ENCODE measurements around the gene RBBP5. TPM values are rescaled to one million over a fixed set of nuclear protein-coding genes. Genes with fewer than 3 reads are reported as not detected.

The RBBP5 gene
- total RNA-seq, 2 donors from 2014 or later: 10.0 to 11.0 TPM

DNA sequence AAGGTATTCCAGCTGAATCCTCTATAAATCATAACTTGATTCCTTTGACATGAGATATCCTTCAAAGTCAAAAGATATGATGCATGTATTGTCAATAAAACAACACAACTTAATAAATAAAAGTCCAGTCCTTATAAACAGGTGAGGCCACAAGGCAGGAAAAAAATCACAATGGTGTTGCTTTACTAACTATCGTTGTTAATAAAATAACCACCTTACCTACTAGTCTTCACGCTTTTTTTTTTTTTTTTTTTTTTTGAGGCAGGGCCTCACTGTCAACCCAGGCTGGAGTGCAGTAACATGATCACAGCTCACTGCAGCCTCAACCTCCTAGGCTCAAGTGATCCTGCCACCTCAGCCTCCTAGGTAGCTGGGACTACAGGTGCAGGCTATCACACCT lies 37.4 kb downstream of the RBBP5 start, which contains the start of gene TMEM81:
TMEM81 (minus strand) TSS at position 101 of the 400 bp plus-strand sequence. CDS start 140 bp downstream, outside the sequence.
- intact Hi-C loops (cut with DNase I): no loop called here
- DNase-seq (no peak), ATAC-seq (no peak)

- ATAC-seq: no peak
- DNase-seq: no peak
- intact Hi-C loops (cut with DNase I): no loop called here
Observed at GRCh38 chr1:205082431-205082830, 39.3 kb downstream of the RBBP5 start.

GRCh38 chr1:205077934-205078311 lies 43.9 kb downstream of the RBBP5 start:
- peak; percentile 44 to 58 for ATAC-seq

DNA sequence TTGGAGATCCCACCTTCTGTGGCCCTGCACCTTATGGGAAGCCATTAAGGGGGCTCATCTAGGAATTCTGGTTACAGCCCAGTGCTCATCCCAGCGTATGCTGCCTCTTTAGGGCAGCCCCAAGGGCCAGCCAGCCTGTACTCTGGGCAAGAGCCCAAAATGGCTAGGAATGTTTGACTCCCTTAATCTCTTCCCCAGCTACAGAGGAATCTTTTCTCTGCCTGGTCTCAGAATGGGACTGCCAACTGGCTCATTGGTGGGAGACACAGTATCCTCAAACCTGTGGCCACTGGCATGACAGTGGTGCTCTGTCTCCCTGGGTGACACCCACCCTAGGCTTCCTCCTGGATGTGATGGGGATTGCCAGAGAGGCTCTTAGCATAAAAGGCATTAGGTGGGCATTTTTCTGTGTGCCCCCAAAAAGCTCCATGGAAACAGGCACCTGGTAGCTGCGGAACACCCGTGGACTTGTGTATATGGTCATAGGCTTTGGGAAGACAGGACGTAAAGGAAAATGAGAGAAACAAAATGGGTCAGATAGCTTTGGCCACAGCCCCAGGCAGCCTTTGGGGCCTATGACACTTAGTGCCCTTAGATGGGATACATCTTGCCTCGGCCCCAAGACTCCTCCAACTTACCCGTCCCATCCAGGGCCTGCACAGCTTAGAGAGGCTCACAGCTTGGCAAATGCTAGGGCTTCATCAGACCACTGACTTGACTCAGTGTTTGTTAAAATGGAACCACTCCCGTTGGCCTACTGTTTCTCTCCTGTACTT lies 44.4 kb downstream of the RBBP5 start:
- ATAC-seq (peak; percentile 66 to 88), DNase-seq (no peak)
- intact Hi-C loops (cut with DNase I): no loop called here

More at GRCh38 chr1:205077934-205078311, 43.9 kb downstream of the RBBP5 start:
- DNase-seq: no peak
- intact Hi-C loops (cut with DNase I): no loop called here

DNA sequence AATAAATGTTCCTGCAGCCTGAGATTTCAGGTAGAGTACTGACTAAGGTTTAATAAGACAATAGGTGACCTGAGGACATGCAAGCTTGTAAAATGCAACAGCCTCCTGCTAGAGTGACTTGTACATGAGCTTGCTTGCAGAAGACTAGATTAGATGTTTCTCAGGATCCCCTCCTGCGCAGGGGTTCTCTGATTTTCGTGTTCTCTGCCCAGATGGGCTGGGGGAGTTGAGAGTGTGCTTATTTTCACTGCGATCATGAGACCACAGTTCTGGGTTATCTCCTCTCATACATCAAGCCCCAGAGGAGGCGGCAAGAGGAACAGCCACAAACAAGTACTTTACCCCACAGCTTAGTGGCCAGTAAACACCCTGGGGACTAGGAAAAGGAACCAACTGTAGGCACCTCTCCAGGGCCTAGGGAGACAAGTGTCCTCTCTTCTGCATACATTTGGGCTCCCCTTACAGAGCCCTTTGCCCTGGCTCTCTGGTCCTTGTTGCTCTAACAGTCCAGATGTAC lies 45.5 kb downstream of the RBBP5 start:
- intact Hi-C loops (cut with DNase I): no loop called here
- ATAC-seq: no peak
- no peak for DNase-seq

GRCh38 chr1:205075642-205076155 lies 46.1 kb downstream of the RBBP5 start:
- ATAC-seq (no peak), DNase-seq (no peak)
- intact Hi-C loops (cut with DNase I): no loop called here

DNA sequence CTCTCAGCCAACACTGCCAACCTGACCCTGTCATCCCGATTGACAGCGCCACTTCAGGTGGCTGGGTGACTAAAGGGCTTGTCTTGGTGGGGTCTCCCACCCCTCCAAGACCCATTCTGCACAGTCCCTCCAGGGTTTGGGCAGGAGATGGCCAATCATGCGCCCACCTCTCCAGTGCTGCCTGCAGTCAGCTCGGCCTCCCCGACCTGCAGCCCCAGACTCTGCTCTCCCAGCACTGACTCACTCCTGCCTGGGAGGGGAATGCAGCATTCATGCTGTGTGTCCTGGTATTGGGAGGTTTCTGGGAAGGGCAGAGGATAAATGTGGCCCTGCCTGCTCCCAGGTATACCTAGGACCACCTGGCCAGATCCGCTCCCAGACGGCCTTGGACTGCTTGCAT lies 47.3 kb downstream of the RBBP5 start:
- ATAC-seq: no peak
- intact Hi-C loops (cut with DNase I): no loop called here
- no peak for DNase-seq

DNA sequence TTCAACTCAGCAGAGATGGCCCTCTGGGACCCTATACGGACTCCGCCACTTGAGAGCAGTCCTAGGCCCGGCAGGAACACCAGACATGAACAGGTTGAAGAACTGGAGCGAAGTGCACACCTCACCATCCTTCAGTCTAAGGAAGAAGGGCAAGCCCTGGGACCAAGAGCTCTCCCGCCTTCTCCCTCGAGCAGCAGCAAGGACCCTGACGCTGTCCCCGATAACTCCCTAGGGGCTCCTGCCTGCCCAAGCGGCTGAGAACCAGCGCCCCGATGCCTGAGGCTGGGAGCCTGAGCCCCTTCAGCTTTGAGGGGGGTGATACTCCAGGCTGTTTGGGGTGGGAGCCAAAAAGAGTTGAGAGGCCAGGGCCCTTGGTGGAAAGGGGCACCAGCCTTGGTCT lies 47.7 kb downstream of the RBBP5 start:
- no peak for ATAC-seq
- intact Hi-C loops (cut with DNase I): no loop called here
- DNase-seq: no peak

- ATAC-seq: no peak
- no peak for DNase-seq
Observed at GRCh38 chr1:205073511-205073910, 48.3 kb downstream of the RBBP5 start.

GRCh38 chr1:205072881-205073280 lies 48.9 kb downstream of the RBBP5 start:
- no peak for ATAC-seq
- intact Hi-C loops (cut with DNase I): no loop called here
- DNase-seq: no peak

More at GRCh38 chr1:205073511-205073910, 48.3 kb downstream of the RBBP5 start:
- intact Hi-C loops (cut with DNase I): no loop called here

DNA sequence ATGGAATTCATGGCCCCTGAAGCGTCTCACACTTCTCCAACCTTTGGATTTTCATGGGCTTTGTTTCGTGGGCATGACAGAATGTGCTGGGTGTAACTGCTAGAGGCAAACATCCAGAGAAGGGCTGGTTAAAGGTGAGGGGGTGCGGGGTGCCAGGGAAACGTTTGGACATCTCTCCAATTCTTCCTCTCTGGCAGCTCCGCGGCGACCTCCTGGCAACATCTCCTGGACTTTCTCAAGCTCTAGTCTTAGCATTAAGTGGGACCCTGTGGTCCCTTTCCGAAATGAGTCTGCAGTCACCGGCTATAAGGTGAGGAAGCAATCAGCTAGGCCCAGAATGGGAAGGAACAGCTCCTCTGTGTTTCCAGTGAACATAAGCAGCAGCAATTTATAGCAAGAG lies 49.5 kb downstream of the RBBP5 start:
- intact Hi-C loops (cut with DNase I): no loop called here

DNA sequence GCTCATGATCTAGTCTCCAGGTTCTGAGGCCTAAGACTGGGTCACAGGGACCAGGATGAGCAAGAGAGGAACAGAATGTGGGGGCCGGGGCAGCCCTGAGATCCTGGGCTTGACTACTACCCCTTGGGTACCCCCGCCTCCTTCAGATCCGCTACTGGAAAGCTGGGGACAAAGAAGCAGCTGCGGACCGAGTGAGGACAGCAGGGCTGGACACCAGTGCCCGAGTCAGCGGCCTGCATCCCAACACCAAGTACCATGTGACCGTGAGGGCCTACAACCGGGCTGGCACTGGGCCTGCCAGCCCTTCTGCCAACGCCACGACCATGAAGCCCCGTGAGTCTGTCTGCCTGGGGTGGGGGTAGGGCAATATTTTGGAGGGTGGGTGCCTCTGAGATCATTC lies 50.0 kb downstream of the RBBP5 start:
- no peak for ATAC-seq
- DNase-seq: no peak
- intact Hi-C loops (cut with DNase I): no loop called here

More for the DNA sequence above, 49.5 kb downstream of the RBBP5 start:
- ATAC-seq (no peak), DNase-seq (no peak)

DNA sequence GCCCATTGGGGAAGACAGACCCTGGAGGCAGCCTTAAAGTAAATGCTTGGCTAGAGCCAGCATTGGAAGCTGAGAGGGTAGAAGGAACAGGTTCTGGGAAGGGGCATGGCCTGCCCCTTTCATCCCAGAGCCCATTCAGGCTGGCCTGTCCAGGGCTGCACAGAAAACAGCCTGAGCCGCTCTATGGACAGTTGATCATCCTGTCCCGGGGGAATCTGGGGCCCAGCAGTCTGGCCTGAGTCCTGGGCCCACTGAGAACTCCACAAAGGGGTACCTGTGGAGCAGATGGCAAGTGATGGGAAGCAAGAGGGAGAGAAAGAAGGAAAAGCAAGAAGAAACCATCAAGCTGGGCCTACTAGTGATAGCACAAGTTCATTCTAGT lies 50.8 kb downstream of the RBBP5 start:
- no peak for DNase-seq
- no peak for ATAC-seq
- intact Hi-C loops (cut with DNase I): no loop called here

DNA sequence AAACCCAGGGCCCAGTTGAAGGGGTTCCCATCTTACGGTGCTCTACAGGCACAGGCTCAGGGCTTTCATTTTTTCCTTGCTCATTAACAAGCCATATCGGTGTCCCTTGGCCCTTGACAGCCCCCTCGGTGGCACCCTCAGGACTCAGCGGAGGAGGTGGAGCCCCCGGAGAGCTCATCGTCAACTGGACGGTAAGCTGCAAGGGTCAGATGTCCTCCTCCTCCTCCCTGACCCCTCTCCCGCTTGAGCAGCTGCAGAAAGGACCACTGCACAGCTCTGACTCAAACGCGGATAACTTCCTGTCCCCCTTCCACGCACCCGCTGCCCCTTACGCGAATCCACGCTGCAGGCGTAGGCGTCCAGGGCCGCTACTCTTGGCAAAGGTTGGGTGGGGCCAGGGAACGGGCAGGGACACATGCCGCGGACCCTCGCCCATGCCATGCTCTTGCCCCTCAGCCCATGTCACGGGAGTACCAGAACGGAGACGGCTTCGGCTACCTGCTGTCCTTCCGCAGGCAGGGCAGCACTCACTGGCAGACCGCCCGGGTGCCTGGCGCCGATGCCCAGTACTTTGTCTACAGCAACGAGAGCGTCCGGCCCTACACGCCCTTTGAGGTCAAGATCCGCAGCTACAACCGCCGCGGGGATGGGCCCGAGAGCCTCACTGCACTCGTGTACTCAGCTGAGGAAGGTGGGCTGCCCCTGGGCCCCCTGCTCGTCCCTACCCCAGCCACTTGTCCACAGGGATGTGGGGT lies 52.2 kb downstream of the RBBP5 start:
- intact Hi-C loops (cut with DNase I): no loop called here
- ATAC-seq: peak in 1 of 2 donors; percentile 20
- DNase-seq: peak; percentile 42

DNA sequence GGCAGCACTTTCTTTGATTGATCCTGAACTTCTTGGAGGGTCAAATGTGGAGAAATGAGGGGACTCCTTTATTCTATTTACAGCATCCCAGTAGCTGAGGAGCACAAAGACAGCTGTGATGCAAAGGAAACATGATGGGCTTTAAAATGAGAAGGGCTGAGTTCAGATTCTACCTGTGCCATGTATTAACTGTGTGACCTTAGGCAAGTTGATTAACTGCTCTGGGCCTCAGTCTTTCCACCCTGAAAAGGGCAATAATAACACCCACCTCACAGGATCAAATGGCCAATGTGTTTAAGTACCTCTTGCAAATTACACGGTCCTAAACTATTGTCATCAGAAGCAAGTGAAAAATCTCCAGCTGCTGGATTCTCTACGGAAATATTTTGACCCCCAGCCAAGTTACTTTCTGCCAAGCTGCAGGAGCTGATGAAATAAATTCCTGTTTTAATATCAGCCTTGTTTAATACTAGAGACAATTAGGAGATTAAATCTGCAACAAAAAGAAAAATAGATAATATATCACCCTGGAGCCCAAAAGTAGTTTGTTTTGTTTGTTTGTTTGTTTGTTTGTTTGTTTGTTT lies 53.2 kb downstream of the RBBP5 start:
- intact Hi-C loops (cut with DNase I): no loop called here
- ATAC-seq (peak in 1 of 2 donors; percentile 46), DNase-seq (no peak)

GRCh38 chr1:205068001-205068400 lies 53.8 kb downstream of the RBBP5 start:
- intact Hi-C loops (cut with DNase I): no loop called here
- ATAC-seq: no peak
- no peak for DNase-seq

DNA sequence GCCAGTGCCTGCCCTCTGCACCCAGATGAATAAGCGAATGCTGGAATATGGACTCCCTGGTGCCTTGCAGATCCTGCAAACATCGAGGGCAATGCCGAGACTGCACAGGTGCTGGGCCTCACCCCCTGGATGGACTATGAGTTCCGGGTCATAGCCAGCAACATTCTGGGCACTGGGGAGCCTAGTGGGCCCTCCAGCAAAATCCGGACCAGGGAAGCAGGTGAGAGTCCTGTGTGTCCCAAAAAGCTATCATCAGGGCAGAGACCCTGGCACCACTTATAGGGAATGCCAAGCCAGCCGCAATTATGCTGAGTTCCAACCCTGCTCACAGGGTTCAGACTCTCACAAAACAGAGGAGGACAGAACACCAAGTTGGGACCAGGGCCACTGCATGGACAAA lies 54.7 kb downstream of the RBBP5 start:
- no peak for ATAC-seq
- DNase-seq: no peak
- intact Hi-C loops (cut with DNase I): no loop called here

DNA sequence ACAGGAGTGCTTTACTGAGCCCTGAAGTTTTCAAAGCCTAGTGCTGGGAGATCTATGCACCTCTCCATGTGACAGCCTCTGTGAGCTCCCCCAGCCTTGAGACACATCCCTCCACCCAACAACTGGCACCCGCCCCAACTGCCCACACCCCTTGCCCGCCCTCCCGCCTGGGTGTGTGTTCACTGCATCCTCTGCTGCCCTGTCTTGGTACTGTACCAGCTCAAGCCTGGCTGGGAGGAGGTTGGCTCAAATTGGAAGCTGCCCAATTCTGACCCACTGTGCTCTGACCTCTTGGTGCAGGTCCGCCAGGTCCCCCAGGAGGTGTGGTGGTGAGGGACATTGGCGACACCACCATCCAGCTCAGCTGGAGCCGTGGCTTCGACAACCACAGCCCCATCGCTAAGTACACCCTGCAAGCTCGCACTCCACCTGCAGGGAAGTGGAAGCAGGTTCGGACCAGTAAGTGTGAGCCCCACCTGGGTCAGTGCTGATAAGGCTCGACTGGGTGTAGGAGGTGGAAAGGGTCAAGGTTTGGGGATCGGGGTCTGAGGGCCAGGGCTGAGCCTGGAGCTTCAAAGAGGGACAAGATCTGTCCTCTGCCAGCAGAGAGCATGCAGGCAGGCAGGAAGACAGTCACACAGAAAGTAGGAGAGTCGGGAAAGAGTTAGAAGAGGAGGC lies 55.5 kb downstream of the RBBP5 start:
- intact Hi-C loops (cut with DNase I): no loop called here
- no peak for DNase-seq
- no peak for ATAC-seq

DNA sequence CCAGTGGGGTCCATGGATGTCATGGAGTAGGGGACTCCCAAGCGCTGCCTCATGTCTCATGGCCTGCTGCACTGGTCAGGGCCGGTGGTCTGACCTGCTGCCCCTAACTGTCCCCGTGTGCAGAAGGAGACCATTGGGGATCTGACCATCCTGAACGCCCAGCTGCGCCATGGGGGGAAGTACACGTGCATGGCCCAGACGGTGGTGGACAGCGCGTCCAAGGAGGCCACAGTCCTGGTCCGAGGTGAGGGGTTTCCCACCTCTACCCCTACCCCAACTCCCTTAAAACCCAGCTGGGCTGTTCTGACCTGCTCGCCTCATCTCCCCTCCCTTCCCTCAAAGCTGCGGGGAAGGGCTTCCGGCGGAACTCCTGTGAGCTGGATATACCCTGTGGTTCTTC lies 56.1 kb downstream of the RBBP5 start:
- DNase-seq: no peak
- intact Hi-C loops (cut with DNase I): no loop called here

More for the DNA sequence above, 56.1 kb downstream of the RBBP5 start:
- ATAC-seq: no peak

Measured in left cardiac atrium (tissue), 4 donors.